BLaER1 (cell line): ENCODE data around the gene PCDHGA5.

Experiments
- H3K27ac ChIP-seq: shearing (Covaris generic); formaldehyde crosslinking; 2 replicates; pipeline ENCODE4 v1.8.1; 2022
- H3K27me3 ChIP-seq: shearing (Covaris generic); formaldehyde crosslinking; 2 replicates; pipeline ENCODE4 v1.8.1; 2022
- H3K36me3 ChIP-seq: shearing (Covaris generic); formaldehyde crosslinking; 2 replicates; pipeline ENCODE4 v1.8.1; 2022
- H3K4me1 ChIP-seq: shearing (Covaris generic); formaldehyde crosslinking; 2 replicates; pipeline ENCODE4 v1.8.1; 2022
- H3K4me2 ChIP-seq: shearing (Covaris generic); formaldehyde crosslinking; 2 replicates; pipeline ENCODE4 v1.8.1; 2022
- H3K4me3 ChIP-seq: shearing (Covaris generic); formaldehyde crosslinking; 2 replicates; pipeline ENCODE4 v1.8.1; 2022
- H3K9ac ChIP-seq: shearing (Covaris generic); formaldehyde crosslinking; 2 replicates; pipeline ENCODE4 v1.8.1; 2022
- H3K9me3 ChIP-seq: shearing (Covaris generic); formaldehyde crosslinking; 2 replicates; pipeline ENCODE4 v1.8.1; 2022
- H4K20me1 ChIP-seq: shearing (Covaris generic); formaldehyde crosslinking; 2 replicates; pipeline ENCODE4 v1.8.1; 2022
- Cebpa-rat ChIP-seq: shearing (Covaris generic); IDR thresholded peaks from 2 replicates; pipeline ENCODE4 v1.8.1; 2022

The PCDHGA5 gene

DNA sequence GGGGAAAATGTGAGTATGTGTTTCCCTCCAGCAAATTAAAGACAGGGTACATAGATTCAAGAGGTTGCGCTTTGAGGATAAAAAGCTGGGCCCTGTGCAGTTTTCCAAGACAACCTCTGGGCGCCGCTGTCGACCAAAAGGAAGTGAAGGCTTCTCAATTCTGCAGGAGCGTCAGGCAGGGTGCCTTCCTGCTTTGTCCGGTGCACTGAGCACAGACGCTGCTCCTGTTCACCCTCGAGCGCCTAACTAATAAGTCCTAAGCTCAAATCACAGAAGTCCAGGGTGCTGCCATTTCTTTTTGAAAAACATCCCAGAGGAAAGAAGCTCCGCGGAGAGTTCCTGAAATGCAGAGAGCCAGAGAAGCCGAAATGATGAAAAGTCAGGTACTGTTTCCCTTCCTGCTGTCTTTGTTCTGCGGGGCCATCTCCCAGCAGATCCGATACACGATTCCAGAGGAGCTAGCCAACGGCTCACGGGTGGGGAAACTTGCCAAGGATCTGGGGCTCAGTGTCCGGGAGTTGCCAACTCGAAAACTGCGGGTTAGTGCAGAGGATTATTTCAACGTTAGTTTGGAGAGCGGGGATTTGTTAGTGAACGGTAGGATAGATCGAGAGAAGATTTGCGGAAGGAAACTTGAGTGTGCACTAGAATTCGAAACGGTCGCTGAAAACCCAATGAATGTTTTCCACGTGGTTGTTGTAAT is 13.9 kb upstream of the PCDHGA5 start, which contains the start of gene PCDHGB1:
TSS of gene PCDHGB1 (plus strand) at position 183 of the 703 bp plus-strand sequence. CDS start at position 345, 162 bp downstream.
- H3K36me3 ChIP-seq, result no peaks in the 10 kb centered on the region
- peaks cover 79% of the 10 kb centered on the region for H3K9me3 ChIP-seq
- no peak within 1 kb of the TSS for H3K9ac ChIP-seq
- H3K4me1 ChIP-seq, result no peaks in the 10 kb centered on the region
- no peak within 1 kb of the TSS for H3K27ac ChIP-seq
- no peak within 1 kb of the TSS for H3K4me2 ChIP-seq
- no peaks in the 10 kb centered on the region for H3K27me3 ChIP-seq
- no peak for TF ChIP-seq Cebpa-rat
- H3K4me3 ChIP-seq, result no peak within 1 kb of the TSS
- no peaks in the 10 kb centered on the region for H4K20me1 ChIP-seq

DNA sequence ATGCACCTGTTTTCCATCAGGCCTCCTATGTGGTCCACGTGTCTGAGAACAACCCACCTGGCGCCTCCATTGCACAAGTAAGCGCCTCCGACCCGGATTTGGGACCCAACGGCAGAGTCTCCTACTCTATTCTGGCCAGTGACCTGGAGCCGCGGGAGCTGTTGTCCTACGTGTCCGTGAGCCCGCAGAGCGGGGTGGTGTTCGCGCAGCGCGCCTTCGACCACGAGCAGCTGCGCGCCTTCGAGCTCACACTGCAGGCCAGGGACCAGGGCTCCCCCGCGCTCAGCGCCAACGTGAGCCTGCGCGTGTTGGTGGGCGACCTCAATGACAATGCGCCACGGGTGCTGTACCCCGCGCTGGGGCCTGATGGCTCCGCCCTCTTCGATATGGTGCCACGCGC is 12.4 kb upstream of the PCDHGA5 start:
- TF ChIP-seq Cebpa-rat, result no peak
- Histone ChIP-seq H3K4me3 (no peak overlapping the region), H3K27me3 (no peaks in the 10 kb centered on the region), H3K36me3 (no peaks in the 10 kb centered on the region), H3K9ac (no peak overlapping the region), H3K4me1 (no peaks in the 10 kb centered on the region), H3K9me3 (peaks cover 79% of the 10 kb centered on the region), H4K20me1 (no peaks in the 10 kb centered on the region), H3K27ac (no peak overlapping the region), H3K4me2 (no peak overlapping the region)

DNA sequence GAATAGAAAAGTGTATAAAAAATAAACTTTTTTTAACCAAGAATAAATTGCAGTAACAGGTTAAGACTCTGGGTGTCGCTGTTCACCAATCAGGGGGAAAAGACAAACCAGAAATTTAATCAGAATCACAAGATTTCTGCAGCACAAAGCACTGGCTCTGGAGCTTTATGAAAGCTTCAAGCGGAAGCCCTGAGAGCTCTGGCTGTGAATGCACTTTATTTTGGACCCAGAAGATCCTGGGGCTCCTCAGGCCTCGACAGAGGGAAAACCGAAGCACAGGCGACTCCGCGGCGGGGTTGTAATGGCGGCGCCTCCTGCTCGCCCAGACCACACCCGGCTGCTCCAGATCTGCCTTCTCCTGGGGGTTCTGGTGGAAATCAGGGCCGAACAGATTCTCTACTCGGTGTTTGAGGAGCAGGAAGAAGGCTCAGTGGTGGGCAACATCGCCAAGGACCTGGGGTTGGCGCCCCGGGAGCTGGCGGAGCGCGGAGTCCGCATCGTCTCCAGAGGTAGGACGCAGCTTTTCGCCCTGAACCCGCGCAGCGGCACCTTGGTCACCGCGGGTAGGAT is 9.0 kb upstream of the PCDHGA5 start, which contains the start of gene PCDHGA4:
TSS of gene PCDHGA4 (plus strand) at position 122 of the 570 bp plus-strand sequence. CDS start at position 209, 87 bp downstream.
- Histone ChIP-seq H3K27ac (no peak within 1 kb of the TSS), H3K4me3 (no peak within 1 kb of the TSS), H3K4me1 (no peaks in the 10 kb centered on the region), H3K36me3 (no peaks in the 10 kb centered on the region), H3K9me3 (peaks cover 67% of the 10 kb centered on the region), H3K9ac (no peak within 1 kb of the TSS), H3K4me2 (no peak within 1 kb of the TSS), H3K27me3 (no peaks in the 10 kb centered on the region), H4K20me1 (no peaks in the 10 kb centered on the region)
- TF ChIP-seq Cebpa-rat, result no peak

GRCh38 chr5:141355641-141356040 is 8.3 kb upstream of the PCDHGA5 start:
- Histone ChIP-seq H3K4me1 (no peaks in the 10 kb centered on the region), H3K27ac (no peak overlapping the region), H3K27me3 (no peaks in the 10 kb centered on the region), H3K4me2 (no peak overlapping the region), H4K20me1 (no peaks in the 10 kb centered on the region), H3K36me3 (no peaks in the 10 kb centered on the region), H3K9ac (no peak overlapping the region), H3K9me3 (peaks cover 67% of the 10 kb centered on the region), H3K4me3 (no peak overlapping the region)
- no peak for TF ChIP-seq Cebpa-rat

GRCh38 chr5:141356133-141356532 is 7.8 kb upstream of the PCDHGA5 start:
- no peaks in the 10 kb centered on the region for H3K27me3 ChIP-seq
- H3K4me2 ChIP-seq, result no peak overlapping the region
- no peak overlapping the region for H3K9ac ChIP-seq
- H3K36me3 ChIP-seq, result no peaks in the 10 kb centered on the region
- no peak for TF ChIP-seq Cebpa-rat
- H3K9me3 ChIP-seq, result peaks cover 67% of the 10 kb centered on the region
- H3K4me3 ChIP-seq, result no peak overlapping the region
- no peaks in the 10 kb centered on the region for H4K20me1 ChIP-seq
- no peaks in the 10 kb centered on the region for H3K4me1 ChIP-seq
- no peak overlapping the region for H3K27ac ChIP-seq

DNA sequence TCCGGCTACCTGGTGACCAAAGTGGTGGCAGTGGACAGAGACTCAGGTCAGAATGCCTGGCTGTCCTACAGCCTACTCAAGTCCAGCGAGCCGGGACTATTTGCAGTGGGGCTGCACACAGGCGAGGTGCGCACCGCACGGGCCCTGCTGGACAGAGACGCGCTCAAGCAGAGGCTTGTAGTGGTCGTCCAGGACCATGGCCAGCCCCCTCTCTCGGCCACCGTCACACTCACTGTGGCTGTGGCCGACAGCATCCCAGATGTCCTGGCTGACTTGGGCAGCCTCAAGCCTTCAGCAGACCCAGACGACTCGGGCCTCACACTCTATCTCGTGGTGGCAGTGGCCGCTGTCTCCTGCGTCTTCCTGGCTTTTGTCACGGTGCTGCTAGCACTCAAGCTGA is 7.0 kb upstream of the PCDHGA5 start:
- no peak for TF ChIP-seq Cebpa-rat
- no peaks in the 10 kb centered on the region for H3K36me3 ChIP-seq
- no peaks in the 10 kb centered on the region for H3K27me3 ChIP-seq
- H3K4me3 ChIP-seq, result no peak overlapping the region
- H3K27ac ChIP-seq, result no peak overlapping the region
- H4K20me1 ChIP-seq, result no peaks in the 10 kb centered on the region
- peaks cover 67% of the 10 kb centered on the region for H3K9me3 ChIP-seq
- no peak overlapping the region for H3K9ac ChIP-seq
- no peak overlapping the region for H3K4me2 ChIP-seq
- no peaks in the 10 kb centered on the region for H3K4me1 ChIP-seq

DNA sequence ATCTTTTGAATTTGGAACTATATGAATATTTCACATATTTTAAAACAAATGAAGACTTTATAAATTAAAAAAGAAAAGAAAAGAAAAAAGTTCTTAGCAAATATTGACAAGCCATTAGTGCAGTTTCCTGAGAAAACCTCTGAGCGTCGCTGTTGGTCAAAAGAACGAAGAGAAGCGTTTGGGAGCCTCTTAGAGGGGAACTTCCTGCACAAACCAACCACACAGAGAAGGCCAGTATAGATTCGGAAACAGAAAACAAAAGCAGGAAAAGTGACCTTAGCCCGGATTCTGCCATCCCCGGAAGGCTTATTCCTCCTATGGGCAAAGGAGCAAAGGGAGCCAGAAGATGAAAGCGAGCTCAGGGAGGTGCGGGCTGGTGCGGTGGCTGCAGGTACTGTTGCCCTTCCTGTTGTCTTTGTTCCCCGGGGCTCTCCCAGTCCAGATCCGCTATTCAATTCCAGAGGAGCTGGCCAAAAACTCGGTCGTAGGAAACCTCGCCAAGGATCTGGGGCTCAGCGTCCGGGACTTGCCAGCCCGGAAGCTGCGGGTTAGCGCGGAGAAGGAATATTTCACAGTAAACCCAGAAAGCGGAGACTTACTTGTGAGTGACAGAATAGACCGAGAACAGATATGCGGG is 4.1 kb upstream of the PCDHGA5 start, which contains the start of gene PCDHGB2:
TSS of gene PCDHGB2 (plus strand) at position 205 of the 637 bp plus-strand sequence. CDS start at position 347, 142 bp downstream.
- H3K9me3 ChIP-seq, result peaks cover 78% of the 10 kb centered on the region
- no peaks in the 10 kb centered on the region for H3K27me3 ChIP-seq
- H3K9ac ChIP-seq, result no peak within 1 kb of the TSS
- H3K27ac ChIP-seq, result no peak within 1 kb of the TSS
- H3K4me1 ChIP-seq, result no peaks in the 10 kb centered on the region
- no peaks in the 10 kb centered on the region for H4K20me1 ChIP-seq
- peak within 1 kb of the TSS; percentile 44 for H3K4me3 ChIP-seq
- TF ChIP-seq Cebpa-rat, result no peak
- no peak within 1 kb of the TSS for H3K4me2 ChIP-seq
- H3K36me3 ChIP-seq, result no peaks in the 10 kb centered on the region

DNA sequence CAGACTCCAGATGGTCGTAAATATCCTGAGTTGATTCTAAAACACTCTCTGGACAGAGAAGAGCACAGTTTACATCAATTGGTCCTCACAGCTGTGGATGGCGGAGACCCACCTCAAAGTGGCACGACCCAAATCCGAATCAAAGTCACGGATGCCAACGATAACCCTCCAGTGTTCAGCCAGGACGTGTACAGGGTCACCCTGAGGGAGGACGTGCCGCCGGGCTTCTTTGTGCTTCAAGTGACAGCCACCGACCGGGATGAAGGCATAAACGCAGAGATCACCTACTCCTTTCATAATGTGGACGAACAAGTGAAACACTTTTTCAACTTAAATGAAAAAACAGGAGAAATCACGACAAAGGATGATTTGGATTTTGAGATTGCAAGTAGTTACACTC is 3.3 kb upstream of the PCDHGA5 start:
- no peak overlapping the region for H3K4me3 ChIP-seq
- H3K27ac ChIP-seq, result no peak overlapping the region
- no peak for TF ChIP-seq Cebpa-rat
- no peaks in the 10 kb centered on the region for H3K27me3 ChIP-seq
- H4K20me1 ChIP-seq, result no peaks in the 10 kb centered on the region
- peaks cover 78% of the 10 kb centered on the region for H3K9me3 ChIP-seq
- H3K4me2 ChIP-seq, result no peak overlapping the region
- H3K36me3 ChIP-seq, result no peaks in the 10 kb centered on the region
- no peaks in the 10 kb centered on the region for H3K4me1 ChIP-seq
- H3K9ac ChIP-seq, result no peak overlapping the region

GRCh38 chr5:141362719-141363118 is 1.2 kb upstream of the PCDHGA5 start:
- H3K4me2 ChIP-seq, result no peak overlapping the region
- H3K4me3 ChIP-seq, result no peak overlapping the region
- peaks cover 74% of the 10 kb centered on the region for H3K9me3 ChIP-seq
- TF ChIP-seq Cebpa-rat, result no peak
- no peaks in the 10 kb centered on the region for H4K20me1 ChIP-seq
- H3K4me1 ChIP-seq, result no peaks in the 10 kb centered on the region
- no peak overlapping the region for H3K27ac ChIP-seq
- H3K27me3 ChIP-seq, result no peaks in the 10 kb centered on the region
- no peaks in the 10 kb centered on the region for H3K36me3 ChIP-seq
- no peak overlapping the region for H3K9ac ChIP-seq
